ENCODE measurements around the gene ENGASE. TPM values are rescaled to one million over a fixed set of nuclear protein-coding genes. Genes with fewer than 3 reads are reported as not detected.
"Not testable (repeated sequence)": the region's sequence is repeated elsewhere in the genome, so short reads cannot be mapped to it uniquely, and the experiment has no call there.

The ENGASE gene
- total RNA-seq, 2 donors from 2014 or later: 24.9 to 50.8 TPM

- intact Hi-C loops (cut with DNase I): no loop called here
- ATAC-seq (no peak), DNase-seq (peak in 1 of 4 donors; percentile 22)
- Histone ChIP-seq H3K36me3 (replicated peaks in 1 of 2; ENCODE audit: insufficient read depth in 1 of 2, low read depth in 2 of 2) (no peaks in the 10 kb centered on the region), H3K4me3 (no peak overlapping the region), H3K4me1 (peaks cover 48% of the 10 kb centered on the region), H3K9me3 (no peaks in the 10 kb centered on the region), H3K27ac (peak overlapping the region in 2 of 4 donors; percentile 35 to 40), H3K27me3 (peaks cover 0 to 11% of the 10 kb centered on the region in 2 donors)
- 23 to 26% methylated on average over 6 to 15 of the region's 16 CpGs for WGBS, 2 donors
- TF ChIP-seq CTCF (IDR thresholded peaks at IDR 0.05): no peak
- no peak for TF ChIP-seq POLR2A (IDR thresholded peaks at IDR 0.05)
Measured at GRCh38 chr17:79027925-79028491, 46.6 kb upstream of the ENGASE start.

DNA sequence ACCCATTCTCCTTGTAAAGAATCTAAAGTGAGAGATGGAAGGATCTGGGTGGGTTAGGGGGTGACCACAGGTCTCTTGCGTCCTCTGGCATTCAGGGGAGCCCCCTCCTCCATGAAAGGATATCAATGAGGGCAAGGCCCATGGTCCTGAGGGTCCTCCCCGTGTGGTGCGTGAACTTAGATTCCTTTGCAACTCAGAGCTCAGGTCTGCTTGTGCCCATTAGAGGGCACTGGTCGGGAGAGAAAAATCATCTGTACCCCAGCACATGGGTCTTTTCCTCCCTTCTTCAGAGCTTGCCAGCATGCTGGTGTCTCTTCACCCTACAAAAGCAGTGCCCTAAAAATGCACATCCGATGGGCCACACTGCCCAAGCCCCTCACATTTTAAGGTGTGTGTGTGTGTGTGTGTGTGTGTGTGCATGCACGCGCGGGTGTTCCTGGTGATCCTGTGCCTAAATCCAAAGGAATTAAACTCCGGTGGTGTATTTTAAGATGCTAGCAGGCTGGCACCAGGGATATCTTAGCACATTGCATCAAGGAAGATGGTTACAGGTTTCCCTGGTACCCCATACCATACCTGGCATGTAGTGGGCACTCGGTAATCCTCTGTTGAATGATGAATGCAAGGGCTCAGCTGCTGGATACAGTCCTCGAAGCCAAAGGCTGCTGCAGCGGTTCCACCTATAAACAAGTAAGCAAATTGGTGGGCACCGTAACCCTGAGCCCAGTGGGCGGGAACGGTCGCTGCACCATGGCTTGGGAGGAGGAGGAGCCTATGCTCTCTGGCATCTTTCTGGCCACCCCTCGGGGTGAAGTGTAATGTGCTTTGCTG is 45.9 kb upstream of the ENGASE start:
- no peak overlapping the region for H3K4me3 ChIP-seq
- no peaks in the 10 kb centered on the region for H3K36me3 ChIP-seq (replicated peaks in 1 of 2; ENCODE audit: insufficient read depth in 1 of 2, low read depth in 2 of 2)
- no peak overlapping the region for H3K27ac ChIP-seq
- TF ChIP-seq CTCF (IDR thresholded peaks at IDR 0.05) (no peak), POLR2A (IDR thresholded peaks at IDR 0.05) (no peak)
- WGBS, 2 donors: 68 to 77% methylated on average over 15 to 17 of the region's 17 CpGs
- DNase-seq (no peak), ATAC-seq (no peak)
- H3K4me1 ChIP-seq: peaks cover 44% of the 10 kb centered on the region
- peaks cover 0 to 11% of the 10 kb centered on the region in 2 donors for H3K27me3 ChIP-seq
- H3K9me3 ChIP-seq: no peaks in the 10 kb centered on the region
- intact Hi-C loops (cut with DNase I): no loop called here

DNA sequence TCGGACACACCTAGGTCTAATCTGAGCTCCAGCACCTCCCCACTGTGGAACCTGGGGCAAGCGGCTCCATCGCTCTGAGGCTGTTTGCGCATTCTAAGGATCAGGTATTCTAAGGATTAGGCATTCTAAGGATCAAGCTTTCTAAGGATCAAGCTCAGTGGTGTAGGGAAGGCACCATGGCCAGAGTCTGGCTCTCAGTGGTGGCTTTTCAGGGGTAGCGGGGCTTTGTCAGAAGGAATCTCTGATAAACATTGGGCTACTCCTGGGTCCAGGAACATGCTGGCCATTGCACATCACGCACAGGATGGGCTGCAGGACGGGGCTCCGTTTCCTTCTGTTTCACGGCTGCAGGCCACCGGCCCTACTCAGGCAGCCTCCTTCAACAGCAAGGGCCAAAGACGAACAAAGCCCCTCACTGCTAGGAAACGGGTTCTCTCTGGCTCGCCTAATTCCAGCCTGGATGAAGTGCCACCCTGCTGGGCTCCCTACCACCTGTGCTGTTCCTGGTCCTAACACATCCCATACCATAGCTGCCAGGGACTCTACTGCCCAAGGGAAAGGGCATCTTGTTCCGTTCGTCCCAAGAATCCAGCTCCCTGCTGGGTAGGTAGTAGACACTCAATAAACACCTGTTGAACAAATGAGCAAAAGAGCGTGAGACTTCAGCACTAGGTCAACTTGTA is 45.2 kb upstream of the ENGASE start:
- TF ChIP-seq CTCF (IDR thresholded peaks at IDR 0.05) (no peak), POLR2A (IDR thresholded peaks at IDR 0.05) (no peak)
- 74 to 79% methylated on average over 9 to 16 of the region's 16 CpGs for WGBS, 2 donors
- Histone ChIP-seq H3K4me1 (peaks cover 40% of the 10 kb centered on the region), H3K27me3 (peaks cover 0 to 11% of the 10 kb centered on the region in 2 donors), H3K36me3 (replicated peaks in 1 of 2; ENCODE audit: insufficient read depth in 1 of 2, low read depth in 2 of 2) (no peaks in the 10 kb centered on the region), H3K27ac (no peak overlapping the region), H3K9me3 (no peaks in the 10 kb centered on the region), H3K4me3 (no peak overlapping the region)
- DNase-seq (no peak), ATAC-seq (no peak)
- intact Hi-C loops (cut with DNase I): no loop called here

GRCh38 chr17:79030636-79031035 is 44.0 kb upstream of the ENGASE start:
- DNase-seq; H3K9me3 ChIP-seq; ATAC-seq; H3K36me3 ChIP-seq (replicated peaks in 1 of 2; ENCODE audit: insufficient read depth in 1 of 2, low read depth in 2 of 2); intact Hi-C loops (cut with DNase I); H3K27ac ChIP-seq; H3K4me3 ChIP-seq: not testable (repeated sequence)
- Histone ChIP-seq H3K27me3 (peaks cover 0 to 11% of the 10 kb centered on the region in 2 donors), H3K4me1 (peaks cover 29% of the 10 kb centered on the region)
- 80 to 87% methylated on average over 12 of the region's 12 CpGs for WGBS, 2 donors

Measured in body of pancreas (tissue), 4 donors.